Measurements from ENCODE around the gene ANXA11. TPM values are rescaled to one million over a fixed set of nuclear protein-coding genes. Genes with fewer than 3 reads are reported as not detected.

Gene ANXA11
- total RNA-seq, 4 donors from 2014 or later: 110 to 269 (median 238) TPM

- Histone ChIP-seq H3K4me3 (no peak overlapping the region), H3K27me3 (no peaks in the 10 kb centered on the region), H3K36me3 (no peaks in the 10 kb centered on the region), H3K4me1 (peaks cover 14 to 97% (median 54%) of the 10 kb centered on the region in 4 donors), H3K9me3 (no peaks in the 10 kb centered on the region), H3K27ac (peak overlapping the region in 3 of 4 donors; percentile 46 to 99 (median 53))
- DNase-seq: no peak
- TF ChIP-seq CTCF (IDR thresholded peaks at IDR 0.05) (no peak), POLR2A (IDR thresholded peaks at IDR 0.05) (no peak)
Measured at GRCh38 chr10:80197972-80198916, 7.1 kb downstream of the ANXA11 start.

- Histone ChIP-seq H3K4me3 (peak overlapping the region in 2 of 4 donors; percentile 14 to 36), H3K4me1 (peaks cover 15 to 87% (median 49%) of the 10 kb centered on the region in 4 donors)
Measured at GRCh38 chr10:80196950-80197315, 8.4 kb downstream of the ANXA11 start.

GRCh38 chr10:80196270-80196949 lies 8.9 kb downstream of the ANXA11 start:
- Histone ChIP-seq H3K27ac (peak overlapping the region; percentile 65 to 99 (median 90)), H3K4me1 (peaks cover 12 to 85% (median 50%) of the 10 kb centered on the region in 4 donors), H3K36me3 (no peaks in the 10 kb centered on the region), H3K4me3 (peak overlapping the region in 2 of 4 donors; percentile 14 to 36), H3K27me3 (no peaks in the 10 kb centered on the region), H3K9me3 (no peaks in the 10 kb centered on the region)
- no peak for TF ChIP-seq CTCF (IDR thresholded peaks at IDR 0.05)
- TF ChIP-seq POLR2A (IDR thresholded peaks at IDR 0.05): peak; percentile 79 to 91
- DNase-seq: peak; percentile 66 to 92 (median 83)

More at GRCh38 chr10:80196950-80197315, 8.4 kb downstream of the ANXA11 start:
- H3K36me3 ChIP-seq: no peaks in the 10 kb centered on the region
- peak overlapping the region; percentile 65 to 99 (median 90) for H3K27ac ChIP-seq
- H3K27me3 ChIP-seq: no peaks in the 10 kb centered on the region
- no peak for DNase-seq
- no peaks in the 10 kb centered on the region for H3K9me3 ChIP-seq
- TF ChIP-seq POLR2A (IDR thresholded peaks at IDR 0.05) (no peak), CTCF (IDR thresholded peaks at IDR 0.05) (no peak)

- no peak for DNase-seq
- Histone ChIP-seq H3K27ac (peak overlapping the region; percentile 65 to 99 (median 90)), H3K27me3 (no peaks in the 10 kb centered on the region), H3K36me3 (no peaks in the 10 kb centered on the region), H3K9me3 (no peaks in the 10 kb centered on the region), H3K4me1 (peaks cover 12 to 82% (median 44%) of the 10 kb centered on the region in 4 donors), H3K4me3 (no peak overlapping the region)
- TF ChIP-seq CTCF (IDR thresholded peaks at IDR 0.05): no peak
- no peak for TF ChIP-seq POLR2A (IDR thresholded peaks at IDR 0.05)
Measured at GRCh38 chr10:80195046-80195574, 10.2 kb downstream of the ANXA11 start.

- TF ChIP-seq POLR2A (IDR thresholded peaks at IDR 0.05) (no peak), CTCF (IDR thresholded peaks at IDR 0.05) (no peak)
- Histone ChIP-seq H3K27ac (peak overlapping the region; percentile 12 to 99 (median 81)), H3K36me3 (no peaks in the 10 kb centered on the region), H3K4me3 (no peak overlapping the region), H3K9me3 (no peaks in the 10 kb centered on the region), H3K27me3 (no peaks in the 10 kb centered on the region), H3K4me1 (peaks cover 12 to 82% (median 41%) of the 10 kb centered on the region in 4 donors)
- no peak for DNase-seq
Measured at GRCh38 chr10:80194373-80195045, 10.8 kb downstream of the ANXA11 start.
